Inferior parietal cortex (tissue), 1 donor: ENCODE measurements around the gene RALA.

ENCODE experiments used
- DNase-seq: peaks from one replicate; pipeline ENCODE4 v3.0.0-alpha.2; 2016; ENCODE audit errors: extremely low spot score

Gene RALA

GRCh38 chr7:39623047-39623731 lies at the start of gene RALA:
Gene RALA, plus strand, starts transcription at chr7:39623572. Its CDS starts 63,096 bp downstream, at chr7:39686668.
- DNase-seq: peak; percentile 92

GRCh38 chr7:39574673-39575349 lies 48.6 kb upstream of the RALA start:
- no peak for DNase-seq

- no peak for DNase-seq
Observed at GRCh38 chr7:39577229-39577874, 46.0 kb upstream of the RALA start.

- peak; percentile 97 for DNase-seq
Observed at GRCh38 chr7:39580149-39580874, 43.1 kb upstream of the RALA start.

- no peak for DNase-seq
Observed at GRCh38 chr7:39582536-39582935, 40.8 kb upstream of the RALA start.

GRCh38 chr7:39583539-39583938 lies 39.8 kb upstream of the RALA start:
- no peak for DNase-seq

GRCh38 chr7:39587393-39587792 lies 36.0 kb upstream of the RALA start:
- DNase-seq: no peak

GRCh38 chr7:39588416-39588815 lies 35.0 kb upstream of the RALA start:
- DNase-seq: no peak

- DNase-seq: peak; percentile 35
Observed at GRCh38 chr7:39589323-39590111, 33.9 kb upstream of the RALA start.

- no peak for DNase-seq
Observed at GRCh38 chr7:39592586-39592985, 30.8 kb upstream of the RALA start.

GRCh38 chr7:39594988-39595620 lies 28.3 kb upstream of the RALA start:
- no peak for DNase-seq

- DNase-seq: no peak
Observed at GRCh38 chr7:39602351-39602750, 21.0 kb upstream of the RALA start.

- no peak for DNase-seq
Observed at GRCh38 chr7:39603924-39604323, 19.4 kb upstream of the RALA start.

- DNase-seq: no peak
Observed at GRCh38 chr7:39605087-39605486, 18.3 kb upstream of the RALA start.

GRCh38 chr7:39606352-39606751 lies 17.0 kb upstream of the RALA start:
- DNase-seq: no peak

GRCh38 chr7:39606941-39607340 lies 16.4 kb upstream of the RALA start:
- no peak for DNase-seq

GRCh38 chr7:39607865-39608264 lies 15.5 kb upstream of the RALA start:
- no peak for DNase-seq

GRCh38 chr7:39608278-39608677 lies 15.1 kb upstream of the RALA start:
- DNase-seq: no peak

GRCh38 chr7:39609113-39609934 lies 14.0 kb upstream of the RALA start:
- DNase-seq: no peak

- no peak for DNase-seq
Observed at GRCh38 chr7:39609935-39610263, 13.5 kb upstream of the RALA start.
